C4-2B (cell line): Measurements from ENCODE around the gene SCYL2.

ENCODE experiments used
- H3K27ac ChIP-seq: fragments of 450-650 bp; 2 replicates; pipeline ENCODE4 v1.5.1; 2017
- CTCF ChIP-seq: fragments of 450-650 bp; conservative IDR thresholded peaks from 2 replicates; pipeline ENCODE4 v1.5.1; 2017; ENCODE audit warnings: mild to moderate bottlenecking
- ZFX ChIP-seq: fragments of 450-650 bp; IDR thresholded peaks from 2 replicates; pipeline ENCODE4 v1.6.1; 2017

The SCYL2 gene

GRCh38 chr12:100229876-100230275, 37.1 kb upstream of the SCYL2 start:
- TF ChIP-seq CTCF (no peak), ZFX (no peak)
- H3K27ac ChIP-seq, result peak overlapping the region; percentile 88

- peak overlapping the region; percentile 7; the same call in 1 of the 2 replicates for H3K27ac ChIP-seq
Observed at GRCh38 chr12:100231873-100232272, 35.1 kb upstream of the SCYL2 start.

GRCh38 chr12:100234166-100234565, 32.8 kb upstream of the SCYL2 start:
- H3K27ac ChIP-seq, result peak overlapping the region; percentile 39; the same call in 1 of the 2 replicates
- TF ChIP-seq CTCF, result no peak
- no peak for TF ChIP-seq ZFX

GRCh38 chr12:100234591-100235304, 32.2 kb upstream of the SCYL2 start:
- TF ChIP-seq CTCF (peak; percentile 84), ZFX (no peak)
- no peak overlapping the region for H3K27ac ChIP-seq

GRCh38 chr12:100238801-100239200, 28.2 kb upstream of the SCYL2 start:
- TF ChIP-seq ZFX (no peak), CTCF (no peak)
- H3K27ac ChIP-seq, result no peak overlapping the region

- no peak overlapping the region for H3K27ac ChIP-seq
- no peak for TF ChIP-seq CTCF
- no peak for TF ChIP-seq ZFX
Observed at GRCh38 chr12:100239589-100239988, 27.4 kb upstream of the SCYL2 start.

GRCh38 chr12:100243137-100243536, 23.8 kb upstream of the SCYL2 start:
- H3K27ac ChIP-seq, result no peak overlapping the region
- TF ChIP-seq CTCF, result no peak
- no peak for TF ChIP-seq ZFX

GRCh38 chr12:100247765-100248164, 19.2 kb upstream of the SCYL2 start:
- no peak overlapping the region for H3K27ac ChIP-seq
- TF ChIP-seq ZFX (no peak), CTCF (no peak)
